Lower leg skin (tissue), 3 donors: ENCODE data around the gene PLEKHM3.

Experiments used
- POLR2A ChIP-seq, 2 donors: fragments of 450-650 bp; IDR thresholded peaks; one replicate each; pipeline ENCODE4 v1.6.1; 2016 to 2017; ENCODE audit warnings: antibody characterized with exemption in 2 of 2, mild to moderate bottlenecking in 1 of 2, moderate library complexity in 1 of 2
- TF ChIP-seq, protein P1 (sequence below), 3 donors: fragments of 450-650 bp; IDR thresholded peaks; one replicate each; pipeline ENCODE4 v1.5.1; 2016; ENCODE audit warnings: antibody characterized with exemption in 3 of 3, mild to moderate bottlenecking in 3 of 3, moderate library complexity in 2 of 3

DNA sequence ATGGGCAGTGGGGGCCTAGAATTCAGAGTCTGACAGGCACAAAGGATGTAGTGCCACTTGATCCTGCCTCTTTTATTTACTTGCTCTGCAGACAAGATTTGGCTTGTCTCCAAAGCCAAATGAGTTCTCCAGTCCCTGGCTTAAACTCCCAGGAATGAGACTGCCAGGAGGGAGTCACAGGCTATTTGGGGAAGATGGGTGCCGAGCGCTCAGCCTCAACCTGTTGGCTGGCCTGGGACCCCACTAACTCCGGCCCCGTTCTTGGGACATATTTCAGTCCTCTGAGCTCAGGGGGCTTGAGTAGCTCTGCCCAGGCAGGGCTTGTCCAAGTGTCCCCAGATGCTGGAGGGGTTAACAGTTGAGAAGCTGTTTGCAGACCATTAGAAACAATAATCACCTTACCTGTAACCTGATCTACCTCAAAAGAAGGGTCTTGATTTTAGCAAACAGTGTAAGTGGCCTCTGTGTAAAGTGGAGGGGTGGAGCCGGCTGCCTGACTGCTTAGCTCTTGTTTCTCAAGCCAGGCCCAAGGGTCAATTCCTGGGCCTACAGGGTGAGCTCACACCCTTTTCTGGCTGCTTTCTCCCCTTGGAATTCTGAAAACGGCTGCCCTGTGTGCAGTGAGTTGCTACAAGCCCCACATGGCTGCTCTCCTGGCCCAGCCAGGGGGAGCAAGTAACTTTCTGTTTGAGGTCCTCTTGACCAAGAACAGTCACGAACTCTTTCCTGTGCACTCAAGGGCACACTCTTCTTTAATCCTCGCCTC, 228.6 kb downstream of the PLEKHM3 start:
- TF ChIP-seq, protein P1, sequence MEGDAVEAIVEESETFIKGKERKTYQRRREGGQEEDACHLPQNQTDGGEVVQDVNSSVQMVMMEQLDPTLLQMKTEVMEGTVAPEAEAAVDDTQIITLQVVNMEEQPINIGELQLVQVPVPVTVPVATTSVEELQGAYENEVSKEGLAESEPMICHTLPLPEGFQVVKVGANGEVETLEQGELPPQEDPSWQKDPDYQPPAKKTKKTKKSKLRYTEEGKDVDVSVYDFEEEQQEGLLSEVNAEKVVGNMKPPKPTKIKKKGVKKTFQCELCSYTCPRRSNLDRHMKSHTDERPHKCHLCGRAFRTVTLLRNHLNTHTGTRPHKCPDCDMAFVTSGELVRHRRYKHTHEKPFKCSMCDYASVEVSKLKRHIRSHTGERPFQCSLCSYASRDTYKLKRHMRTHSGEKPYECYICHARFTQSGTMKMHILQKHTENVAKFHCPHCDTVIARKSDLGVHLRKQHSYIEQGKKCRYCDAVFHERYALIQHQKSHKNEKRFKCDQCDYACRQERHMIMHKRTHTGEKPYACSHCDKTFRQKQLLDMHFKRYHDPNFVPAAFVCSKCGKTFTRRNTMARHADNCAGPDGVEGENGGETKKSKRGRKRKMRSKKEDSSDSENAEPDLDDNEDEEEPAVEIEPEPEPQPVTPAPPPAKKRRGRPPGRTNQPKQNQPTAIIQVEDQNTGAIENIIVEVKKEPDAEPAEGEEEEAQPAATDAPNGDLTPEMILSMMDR (IDR thresholded peaks at IDR 0.05), result no peak
- TF ChIP-seq POLR2A (IDR thresholded peaks at IDR 0.05), result no peak
